ENCODE results near the gene ZNF296. TPM values are rescaled to one million over a fixed set of nuclear protein-coding genes. Genes with fewer than 3 reads are reported as not detected.

Gene ZNF296
- total and polyA plus RNA-seq, 2 of the 8 experiments (the other 6 are each of a cell fraction or from before 2014, with no cell fraction given): 2.7 to 7.5 TPM

- TF ChIP-seq CHD7 (IDR thresholded peaks at IDR 0.05; ENCODE audit: insufficient replicate concordance, low read length) (no peak), RBBP5 (IDR thresholded peaks at IDR 0.05; ENCODE audit: borderline replicate concordance, low read depth, low read length) (no peak), KDM4A (IDR thresholded peaks at IDR 0.05; ENCODE audit: low read depth, low read length, severe bottlenecking) (no peak), CHD1 (IDR thresholded peaks at IDR 0.05; ENCODE audit: low read depth, low read length) (no peak), RNF2 (IDR thresholded peaks at IDR 0.05; ENCODE audit: borderline replicate concordance, low read depth, low read length, missing control alignments, poor library complexity, severe bottlenecking) (no peak)
Measured at GRCh38 chr19:45040059-45040771, 36.1 kb downstream of the ZNF296 start (continued).

All from H1 (cell line).